Measurements from ENCODE around the gene SPDYE6.

SPDYE6 gene

DNA sequence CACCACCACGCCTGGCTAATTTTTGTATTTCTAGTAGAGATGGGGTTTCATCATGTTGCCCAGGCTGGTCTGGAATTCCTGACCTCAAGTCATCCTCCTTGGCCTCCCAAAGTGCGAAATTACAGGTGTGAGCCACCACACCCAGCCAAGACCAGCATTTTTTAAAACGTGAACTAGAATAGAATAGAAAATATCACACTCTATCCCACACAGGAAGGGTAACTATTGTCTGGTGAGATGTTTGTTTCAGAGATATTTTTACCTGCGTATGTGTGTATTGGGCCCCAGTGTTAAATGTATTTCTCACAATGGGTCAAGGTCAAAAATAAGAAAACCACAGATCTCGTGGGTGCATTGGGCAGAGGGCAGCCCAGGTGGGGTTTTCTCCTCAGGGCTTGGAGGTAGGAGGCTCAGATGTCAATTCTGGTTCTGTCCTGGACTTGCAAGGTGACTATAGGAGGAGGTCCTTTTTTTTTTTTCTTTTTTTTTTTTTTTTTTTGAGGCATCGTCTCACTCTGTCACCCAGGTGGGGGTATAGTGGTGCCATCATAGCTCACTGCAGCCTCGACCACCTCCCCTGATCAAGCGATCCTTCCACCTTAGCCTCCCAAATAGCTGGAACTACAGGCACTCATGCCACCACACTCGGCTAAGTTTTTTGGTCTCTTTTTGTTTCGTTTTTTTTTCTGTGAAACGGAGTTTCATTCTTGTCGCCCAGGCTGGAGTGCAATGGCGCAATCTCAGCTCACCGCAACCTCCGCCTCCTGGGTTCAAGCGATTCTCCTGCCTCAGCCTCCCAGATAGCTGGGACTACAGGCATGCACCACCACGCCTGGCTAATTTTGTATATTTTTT lies 50.6 kb downstream of the SPDYE6 start:
- TF ChIP-seq FOXP2 (optimal IDR thresholded peaks at IDR 0.05; ENCODE audit: borderline replicate concordance, extremely low read depth, extremely low read length, insufficient read depth) (no peak), SIN3A (IDR thresholded peaks at IDR 0.05; ENCODE audit: borderline replicate concordance, insufficient read depth, low read length) (no peak), POLR2AphosphoS5 (IDR thresholded peaks at IDR 0.05; ENCODE audit: low read depth, low read length) (no peak), TAF1 (IDR thresholded peaks at IDR 0.05; ENCODE audit: borderline replicate concordance, insufficient read depth, low read length) (no peak)
- TF ChIP-seq, protein P1, sequence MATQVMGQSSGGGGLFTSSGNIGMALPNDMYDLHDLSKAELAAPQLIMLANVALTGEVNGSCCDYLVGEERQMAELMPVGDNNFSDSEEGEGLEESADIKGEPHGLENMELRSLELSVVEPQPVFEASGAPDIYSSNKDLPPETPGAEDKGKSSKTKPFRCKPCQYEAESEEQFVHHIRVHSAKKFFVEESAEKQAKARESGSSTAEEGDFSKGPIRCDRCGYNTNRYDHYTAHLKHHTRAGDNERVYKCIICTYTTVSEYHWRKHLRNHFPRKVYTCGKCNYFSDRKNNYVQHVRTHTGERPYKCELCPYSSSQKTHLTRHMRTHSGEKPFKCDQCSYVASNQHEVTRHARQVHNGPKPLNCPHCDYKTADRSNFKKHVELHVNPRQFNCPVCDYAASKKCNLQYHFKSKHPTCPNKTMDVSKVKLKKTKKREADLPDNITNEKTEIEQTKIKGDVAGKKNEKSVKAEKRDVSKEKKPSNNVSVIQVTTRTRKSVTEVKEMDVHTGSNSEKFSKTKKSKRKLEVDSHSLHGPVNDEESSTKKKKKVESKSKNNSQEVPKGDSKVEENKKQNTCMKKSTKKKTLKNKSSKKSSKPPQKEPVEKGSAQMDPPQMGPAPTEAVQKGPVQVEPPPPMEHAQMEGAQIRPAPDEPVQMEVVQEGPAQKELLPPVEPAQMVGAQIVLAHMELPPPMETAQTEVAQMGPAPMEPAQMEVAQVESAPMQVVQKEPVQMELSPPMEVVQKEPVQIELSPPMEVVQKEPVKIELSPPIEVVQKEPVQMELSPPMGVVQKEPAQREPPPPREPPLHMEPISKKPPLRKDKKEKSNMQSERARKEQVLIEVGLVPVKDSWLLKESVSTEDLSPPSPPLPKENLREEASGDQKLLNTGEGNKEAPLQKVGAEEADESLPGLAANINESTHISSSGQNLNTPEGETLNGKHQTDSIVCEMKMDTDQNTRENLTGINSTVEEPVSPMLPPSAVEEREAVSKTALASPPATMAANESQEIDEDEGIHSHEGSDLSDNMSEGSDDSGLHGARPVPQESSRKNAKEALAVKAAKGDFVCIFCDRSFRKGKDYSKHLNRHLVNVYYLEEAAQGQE (IDR thresholded peaks at IDR 0.05; ENCODE audit: insufficient read depth in 1 of 2, low read depth in 2 of 2, low read length in 2 of 2), result no peak

DNA sequence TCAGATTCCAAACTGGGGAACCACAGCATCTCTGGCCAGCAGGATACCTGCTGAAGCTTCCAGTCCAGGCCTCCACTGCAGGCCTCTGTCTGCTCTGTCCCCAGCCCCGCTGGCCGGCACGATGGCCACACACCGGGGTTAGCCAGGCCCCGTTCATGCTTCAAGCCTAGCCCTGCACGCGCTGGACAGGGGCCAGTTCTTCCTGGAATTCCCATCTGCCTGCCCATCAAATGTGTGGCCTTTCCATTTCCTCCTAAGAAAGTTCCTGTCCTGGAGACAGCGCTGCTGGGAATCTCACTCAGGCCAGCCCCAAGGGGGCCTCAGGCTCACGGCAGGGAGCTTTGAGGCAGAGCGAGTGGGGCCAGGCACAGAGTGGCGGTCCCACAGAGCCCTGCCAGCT lies 51.6 kb downstream of the SPDYE6 start:
- no peak for TF ChIP-seq TAF1 (IDR thresholded peaks at IDR 0.05; ENCODE audit: borderline replicate concordance, insufficient read depth, low read length)
- TF ChIP-seq, protein P1 (IDR thresholded peaks at IDR 0.05; ENCODE audit: insufficient read depth in 1 of 2, low read depth in 2 of 2, low read length in 2 of 2), result peak; percentile 74 to 84

DNA sequence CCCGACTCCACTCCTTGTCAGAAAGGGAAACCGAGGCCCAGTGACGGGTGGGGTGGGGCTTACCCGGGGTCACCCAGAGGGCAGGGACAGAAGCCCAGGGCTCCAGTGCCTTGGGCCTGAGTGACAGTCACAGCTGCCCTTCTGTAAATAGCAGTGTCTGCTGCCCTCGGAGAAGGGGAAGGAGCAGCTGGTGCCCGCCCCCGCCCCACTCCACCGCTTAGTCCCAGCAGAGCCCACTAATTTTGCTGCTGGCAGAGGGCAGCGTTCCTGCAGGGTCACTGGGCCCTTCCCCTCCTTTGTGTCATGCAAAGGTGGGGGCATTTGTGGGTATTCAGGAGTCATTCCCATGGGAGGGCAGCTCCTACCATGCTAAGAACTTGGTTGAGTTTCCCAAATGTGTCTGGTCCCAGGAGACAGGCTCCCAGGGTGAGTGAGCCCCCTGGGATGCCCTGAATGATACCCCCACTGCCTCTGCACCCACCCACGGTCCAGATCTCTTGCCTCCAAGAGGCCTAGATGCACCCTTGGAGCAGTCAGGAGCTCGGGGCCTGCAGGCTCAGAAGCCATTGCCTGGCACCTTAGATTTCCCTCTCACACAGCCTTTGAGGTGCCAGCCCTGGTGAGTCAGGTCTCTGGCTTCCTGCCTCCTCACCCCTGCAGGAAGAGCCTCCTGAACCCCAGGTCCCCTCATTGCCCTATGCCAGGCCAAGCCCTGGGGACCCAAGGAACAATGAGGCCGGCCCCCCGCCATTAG lies 52.4 kb downstream of the SPDYE6 start:
- TF ChIP-seq POLR2AphosphoS5 (IDR thresholded peaks at IDR 0.05; ENCODE audit: low read depth, low read length) (no peak), TAF1 (IDR thresholded peaks at IDR 0.05; ENCODE audit: borderline replicate concordance, insufficient read depth, low read length) (no peak), FOXP2 (optimal IDR thresholded peaks at IDR 0.05; ENCODE audit: borderline replicate concordance, extremely low read depth, extremely low read length, insufficient read depth) (no peak), SIN3A (IDR thresholded peaks at IDR 0.05; ENCODE audit: borderline replicate concordance, insufficient read depth, low read length) (no peak)
- TF ChIP-seq, protein P1 (IDR thresholded peaks at IDR 0.05; ENCODE audit: insufficient read depth in 1 of 2, low read depth in 2 of 2, low read length in 2 of 2), result no peak

DNA sequence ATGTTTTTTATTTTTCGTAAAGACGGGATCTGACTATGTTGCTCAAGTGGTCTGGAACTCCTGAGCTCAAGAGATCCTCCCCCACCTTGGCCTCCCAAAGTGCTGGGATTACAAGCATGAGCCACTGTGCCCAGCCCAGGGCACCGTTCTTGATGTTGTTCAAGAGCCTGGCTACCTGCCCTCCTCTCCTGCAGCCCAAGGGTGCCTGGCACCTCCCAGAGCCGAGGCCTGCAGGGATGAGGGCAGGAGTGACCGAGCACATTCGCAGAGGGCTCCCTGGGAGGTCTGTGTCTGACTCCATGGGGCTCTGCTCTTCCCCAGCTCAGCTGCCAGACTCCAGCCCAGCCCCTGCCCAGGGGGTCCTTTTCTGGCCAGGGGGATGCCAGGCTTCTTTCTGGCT lies 54.2 kb downstream of the SPDYE6 start:
- TF ChIP-seq POLR2AphosphoS5 (IDR thresholded peaks at IDR 0.05; ENCODE audit: low read depth, low read length) (no peak), SIN3A (IDR thresholded peaks at IDR 0.05; ENCODE audit: borderline replicate concordance, insufficient read depth, low read length) (no peak), FOXP2 (optimal IDR thresholded peaks at IDR 0.05; ENCODE audit: borderline replicate concordance, extremely low read depth, extremely low read length, insufficient read depth) (no peak), TAF1 (IDR thresholded peaks at IDR 0.05; ENCODE audit: borderline replicate concordance, insufficient read depth, low read length) (no peak)
- TF ChIP-seq, protein P1 (IDR thresholded peaks at IDR 0.05; ENCODE audit: insufficient read depth in 1 of 2, low read depth in 2 of 2, low read length in 2 of 2), result no peak

Measured in PFSK-1 (cell line).